Right lobe of liver (tissue), 6 donors: ENCODE results near the gene NAV2. TPM values are rescaled to one million over a fixed set of nuclear protein-coding genes. Genes with fewer than 3 reads are reported as not detected.

Experiments
- ATAC-seq, 4 donors: fragments of 200-7000 bp; cut with Tn5 transposase; one replicate each; pipeline ENCODE4 v1.9.1; 2020; ENCODE audit warnings: mild to moderate bottlenecking in 4 of 4, moderate library complexity in 4 of 4
- DNase-seq, 3 donors: peaks; one replicate each; pipeline ENCODE4 v3.0.0-alpha.2; 2020
- H3K27ac ChIP-seq, 3 donors: fragments of 200-600 bp; one replicate each; pipeline ENCODE4 v1.8.0; 2022
- H3K27me3 ChIP-seq, 2 donors: fragments of 200-600 bp; one replicate each; pipeline ENCODE4 v1.8.0; 2022
- H3K36me3 ChIP-seq, 4 donors: fragments of 200-600 bp; sonication (generic) in 1 of 4; one replicate each; pipeline versions ENCODE4 v1.5.1 to v1.8.0; 2017 to 2022; ENCODE audit warnings: control low read depth in 1 of 4
- H3K4me1 ChIP-seq, 4 donors: fragments of 200-600 bp; sonication (generic) in 1 of 4; one replicate each; pipeline versions ENCODE4 v1.5.1 to v1.8.0; 2017 to 2022; ENCODE audit warnings: control low read depth in 1 of 4
- H3K4me3 ChIP-seq, 3 donors: fragments of 200-600 bp; one replicate each; pipeline ENCODE4 v1.8.0; 2022
- H3K9me3 ChIP-seq, 4 donors: fragments of 200-600 bp; sonication (generic) in 1 of 4; one replicate each; pipeline versions ENCODE4 v1.5.1 to v1.8.0; 2017 to 2022; ENCODE audit warnings: control low read depth in 1 of 4
- CTCF ChIP-seq, 4 donors: fragments of 200-600 bp in 3 of 4; fragments of 450-650 bp in 1 of 4; IDR thresholded peaks; one replicate each; pipeline versions ENCODE4 v1.5.1 to v1.8.0; 2016 to 2022; ENCODE audit warnings: antibody characterized with exemption in 4 of 4, mild to moderate bottlenecking in 2 of 4
- POLR2A ChIP-seq: fragments of 450-650 bp; IDR thresholded peaks from one replicate; pipeline ENCODE4 v1.6.1; 2017; ENCODE audit warnings: antibody characterized with exemption, mild to moderate bottlenecking
- WGBS: methylation state at CpG from one replicate; pipeline ENCODE4 v1.1.6; 2018; ENCODE audit warnings: low coverage, low lambda C conversion rate; ENCODE audit not compliant: insufficient coverage; ENCODE audit errors: missing lambda C conversion rate; 5-methylcytosine and 5-hydroxymethylcytosine counted together
- intact Hi-C, 2 donors: fragments of 100-400 bp; cut with DNase I; formaldehyde crosslinking; loops; one replicate each; pipeline versions ENCODE4 v1.11.2 to v1.14.1; 2022
- total RNA-seq, 6 experiments: library from RNA; depleted of rRNA in 2 of 6; stranded (reverse); fragments of >200 nt in 2 of 6; fragmentation: NEBNext Ultra II Directional in 3 of 6; extraction: Animal tissue kit (Norgen Biotek cat#: 25700) in 3 of 6; gene quantifications; one replicate each; pipeline versions ENCODE4 v1.1.0 to v1.2.4, GENCODE V29; 2016 to 2023
- donor health status: DM: no; HTN: yes; CAD: no.
- donor health status: DM: no; HTN: no; CAD: no.
- donor health status: DM: no; HTN: no; CAD: no.
- donor health status: DM: no; HTN: yes; CAD: no.
- donor health status: DM: no; HTN: yes; CAD: no.

The NAV2 gene
- total RNA-seq, 6 experiments from 2014 or later = 15.5 to 69.2 (median 37.1) TPM

- WGBS = 85% methylated on average over 8 of the region's 9 CpGs
- Histone ChIP-seq H3K27ac (no peak overlapping the region), H3K27me3 (no peaks in the 10 kb centered on the region), H3K4me1 (peaks cover 0 to 12% (median 2%) of the 10 kb centered on the region in 4 donors), H3K4me3 (no peak overlapping the region), H3K9me3 (no peaks in the 10 kb centered on the region), H3K36me3 (peaks cover 0 to 7% (median 2%) of the 10 kb centered on the region in 4 donors)
- no peak for TF ChIP-seq CTCF (IDR thresholded peaks at IDR 0.05)
- no peak for TF ChIP-seq POLR2A
- intact Hi-C loops = no loop called here
- ATAC-seq = no peak
- no peak for DNase-seq
Observed at GRCh38 chr11:19936461-19936860, 223.8 kb downstream of the NAV2 start.

GRCh38 chr11:19938169-19938856 lies 225.7 kb downstream of the NAV2 start:
- Histone ChIP-seq H3K27me3 (no peaks in the 10 kb centered on the region), H3K9me3 (no peaks in the 10 kb centered on the region), H3K4me1 (peaks cover 0 to 12% (median 2%) of the 10 kb centered on the region in 4 donors), H3K27ac (peak overlapping the region in 1 of 3 donors; percentile 1), H3K36me3 (peaks cover 0 to 7% (median 2%) of the 10 kb centered on the region in 4 donors), H3K4me3 (no peak overlapping the region)
- DNase-seq (no peak), ATAC-seq (peak; percentile 21 to 78 (median 64))
- 60% methylated on average over 10 of the region's 10 CpGs for WGBS
- no peak for TF ChIP-seq POLR2A
- TF ChIP-seq CTCF (IDR thresholded peaks at IDR 0.05) = peak; percentile 56 to 85 (median 70)
- intact Hi-C loops = no loop called here

- H3K4me3 ChIP-seq = no peak overlapping the region
- peak overlapping the region in 1 of 3 donors; percentile 1 for H3K27ac ChIP-seq
- peaks cover 0 to 12% (median 2%) of the 10 kb centered on the region in 4 donors for H3K4me1 ChIP-seq
- no peak for DNase-seq
- peaks cover 0 to 4% (median under 1%) of the 10 kb centered on the region in 4 donors for H3K36me3 ChIP-seq
- no peaks in the 10 kb centered on the region for H3K27me3 ChIP-seq
- ATAC-seq = peak in 3 of 4 donors; percentile 15 to 65 (median 63)
- H3K9me3 ChIP-seq = no peaks in the 10 kb centered on the region
- intact Hi-C loops = no loop called here
- TF ChIP-seq CTCF (IDR thresholded peaks at IDR 0.05) (no peak), POLR2A (no peak)
- WGBS = 33% methylated on average over 4 of the region's 4 CpGs
Observed at GRCh38 chr11:19938866-19939265, 226.2 kb downstream of the NAV2 start.

- H3K4me1 ChIP-seq = peaks cover 0 to 12% (median 2%) of the 10 kb centered on the region in 4 donors
- H3K36me3 ChIP-seq = no peaks in the 10 kb centered on the region
- intact Hi-C loops = no loop called here
- no peak overlapping the region for H3K4me3 ChIP-seq
- TF ChIP-seq POLR2A = no peak
- no peak for TF ChIP-seq CTCF (IDR thresholded peaks at IDR 0.05)
- no peaks in the 10 kb centered on the region for H3K27me3 ChIP-seq
- no peak overlapping the region for H3K27ac ChIP-seq
- WGBS = 91% methylated on average over 3 of the region's 9 CpGs
- DNase-seq = no peak
- no peak for ATAC-seq
- H3K9me3 ChIP-seq = no peaks in the 10 kb centered on the region
Observed at GRCh38 chr11:19939415-19939929, 226.8 kb downstream of the NAV2 start.
